OCI-LY7 (cell line): ENCODE data around the gene CNDP2. TPM values are rescaled to one million over a fixed set of nuclear protein-coding genes. Genes with fewer than 3 reads are reported as not detected.

Experiments used
- BruUV-seq: library from RNA; stranded (reverse); fragments of 400-500 nt; replicated peaks from 2 replicates; lab custom pipeline; 2021; lab: Mats Ljungman, UMichigan
- CTCF ChIA-PET: fragments of 300-600 bp; sonication (Branson Sonifier 250); formaldehyde crosslinking; loops from one replicate; lab custom pipeline; 2022; ENCODE audit warnings: antibody characterized with exemption; ENCODE audit not compliant: unreplicated experiment; lab: Charles Lee
- POLR2A ChIA-PET: fragments of 300-600 bp; sonication (Branson Sonifier 250); formaldehyde crosslinking; loops from one replicate; lab custom pipeline; 2022; ENCODE audit warnings: antibody characterized with exemption; lab: Charles Lee
- DNase-seq: peaks from one replicate; pipeline ENCODE4 v3.0.0-alpha.2; 2015; ENCODE audit warnings: low spot score
- H2AFZ ChIP-seq: fragments of 200-600 bp; sonication (generic), shearing (Covaris generic); 2 replicates; pipeline ENCODE4 v1.6.1; 2014; ENCODE audit warnings: mild to moderate bottlenecking, antibody characterized with exemption, low read length, moderate library complexity
- H3K27ac ChIP-seq: fragments of 200-600 bp; sonication (generic); 2 replicates; pipeline ENCODE4 v1.5.1; 2014; ENCODE audit warnings: mixed run types, low read depth, mild to moderate bottlenecking, moderate library complexity, low read length, inconsistent platforms; ENCODE audit not compliant: poor library complexity, severe bottlenecking
- H3K36me3 ChIP-seq: fragments of 200-600 bp; sonication (generic); 2 replicates; pipeline ENCODE4 v1.6.1; 2014; ENCODE audit warnings: mild to moderate bottlenecking, antibody characterized with exemption, low read length, moderate library complexity, mixed read lengths; ENCODE audit not compliant: insufficient read depth
- H3K4me1 ChIP-seq: fragments of 200-600 bp; sonication (generic); 2 replicates; pipeline ENCODE4 v1.5.1; 2014; ENCODE audit warnings: mild to moderate bottlenecking, low read length; ENCODE audit not compliant: insufficient read depth, poor library complexity, severe bottlenecking
- H3K4me2 ChIP-seq: fragments of 200-600 bp; sonication (generic); 2 replicates; pipeline ENCODE4 v1.6.1; 2014; ENCODE audit warnings: mild to moderate bottlenecking, low read length
- H3K4me3 ChIP-seq: fragments of 200-600 bp; sonication (generic); 2 replicates; pipeline ENCODE4 v1.5.1; 2014; ENCODE audit warnings: mild to moderate bottlenecking, low read depth, low read length; ENCODE audit not compliant: poor library complexity, severe bottlenecking
- H3K79me2 ChIP-seq: fragments of 200-600 bp; sonication (generic); 2 replicates; pipeline ENCODE4 v1.6.1; 2016; ENCODE audit warnings: low read depth, mild to moderate bottlenecking, low read length, moderate library complexity, mixed read lengths; ENCODE audit not compliant: insufficient read depth
- H3K9me2 ChIP-seq: fragments of 200-600 bp; sonication (generic); 2 replicates; pipeline ENCODE4 v1.6.1; 2016; ENCODE audit warnings: mild to moderate bottlenecking, low read length, mixed read lengths; ENCODE audit not compliant: insufficient read depth
- H3K9me3 ChIP-seq: fragments of 200-600 bp; sonication (generic); 2 replicates; pipeline ENCODE4 v1.6.1; 2014; ENCODE audit warnings: mild to moderate bottlenecking, mixed run types, low read length, mixed read lengths
- H4K20me1 ChIP-seq: fragments of 200-600 bp; sonication (generic); 2 replicates; pipeline ENCODE4 v1.6.1; 2014; ENCODE audit warnings: mild to moderate bottlenecking, antibody characterized with exemption, low read length, moderate library complexity, mixed read lengths; ENCODE audit not compliant: insufficient read depth
- EZH2phosphoT487 ChIP-seq: fragments of 200-600 bp; sonication (generic); IDR thresholded peaks from 2 replicates; pipeline ENCODE4 v1.6.1; 2018; ENCODE audit warnings: low read depth, borderline replicate concordance, mild to moderate bottlenecking, mixed run types, antibody characterized with exemption, low read length, moderate library complexity, mixed read lengths
- intact Hi-C: fragments of 100-400 bp; cut with micrococcal nuclease; formaldehyde crosslinking; loops from one replicate; pipeline ENCODE4 v1.10.0; 2022; ENCODE audit not compliant: unreplicated experiment
- total RNA-seq, 2 experiments: library from RNA; depleted of rRNA in 1 of 2; stranded (reverse); fragments of >200 nt in 1 of 2; shearing (Covaris generic) in 1 of 2; gene quantifications; 2 replicates each; pipeline ENCODE4 v1.2.3, GENCODE V29; 2014 to 2022
- TF ChIP-seq, protein P1 (sequence below): fragments of 200-600 bp; sonication (generic); conservative IDR thresholded peaks from 2 replicates; pipeline ENCODE4 v1.5.1; 2014; ENCODE audit warnings: mild to moderate bottlenecking, antibody characterized with exemption, low read length, moderate library complexity, mixed read lengths

The CNDP2 gene
- total RNA-seq, 2 experiments from 2014 or later = 28.5 to 94.8 TPM

DNA sequence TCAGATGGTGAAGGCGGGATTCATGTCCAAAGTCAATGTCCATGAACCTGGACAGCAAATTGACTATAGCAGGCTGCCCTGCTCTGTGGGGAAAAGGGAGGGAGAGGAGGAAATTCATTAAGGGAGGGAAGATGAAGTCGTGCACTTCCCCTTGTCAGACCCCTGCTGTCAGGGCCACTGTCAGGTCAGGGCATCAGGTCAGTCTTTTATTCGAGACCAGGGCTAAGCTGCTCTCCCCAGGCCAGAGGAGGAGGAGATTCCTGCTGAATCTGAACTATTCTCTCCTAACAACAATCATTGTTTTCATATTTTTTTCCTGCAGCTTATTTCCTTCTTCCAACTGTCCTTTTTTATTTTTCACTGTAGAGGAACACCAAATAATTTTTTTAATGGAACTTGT lies 55.3 kb downstream of the CNDP2 start:
- DNase-seq = no peak
- no TSS peak for BruUV-seq

DNA sequence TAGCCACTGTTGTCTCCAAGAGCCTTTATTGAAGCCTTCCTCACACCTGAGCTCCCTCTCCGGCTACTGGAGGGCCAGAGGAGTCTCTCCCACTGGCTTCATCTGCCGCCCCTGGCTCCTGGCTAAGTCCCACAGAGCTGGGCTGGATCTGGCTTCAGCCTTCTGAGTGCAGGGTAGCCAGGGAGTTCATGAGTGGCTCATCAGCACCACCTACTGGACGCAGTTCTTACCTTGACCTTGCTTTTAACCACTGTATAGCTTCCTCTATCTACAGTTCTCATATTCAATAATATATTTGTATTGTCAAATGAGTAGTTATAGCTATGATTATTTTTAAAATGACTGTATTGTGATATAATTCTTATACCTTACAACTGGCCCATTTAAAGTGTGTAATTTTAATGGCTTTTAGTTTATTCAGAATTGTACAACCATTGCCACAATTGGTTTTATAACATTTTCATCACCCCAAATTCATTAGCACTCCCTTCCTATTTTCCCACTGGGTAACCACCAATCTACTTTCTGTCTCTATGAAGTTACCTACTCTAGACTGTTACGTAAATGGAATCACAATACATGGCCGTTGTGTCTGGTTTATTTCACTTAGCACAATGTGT lies 55.9 kb downstream of the CNDP2 start:
- no peaks in the 10 kb centered on the region for H4K20me1 ChIP-seq
- H3K4me3 ChIP-seq = no peak overlapping the region
- BruUV-seq = no TSS peak
- no peaks in the 10 kb centered on the region for H3K4me1 ChIP-seq
- intact Hi-C loops = loop anchor here (1.0 to 5.0 kb wide), 2 partner anchors 200 to 356 kb away; no protein-coding TSS in a partner anchor
- ChIA-PET POLR2A (interaction anchor here (0.7 to 0.8 kb wide), 2 partner anchors 21 to 368 kb away, joined by 3 read pairs; no protein-coding TSS in a partner anchor), CTCF (interaction anchor here (1.3 kb wide), 1 partner anchor 59 kb away, joined by 4 read pairs; no protein-coding TSS in a partner anchor)
- no peaks in the 10 kb centered on the region for H3K36me3 ChIP-seq
- TF ChIP-seq, protein P1, sequence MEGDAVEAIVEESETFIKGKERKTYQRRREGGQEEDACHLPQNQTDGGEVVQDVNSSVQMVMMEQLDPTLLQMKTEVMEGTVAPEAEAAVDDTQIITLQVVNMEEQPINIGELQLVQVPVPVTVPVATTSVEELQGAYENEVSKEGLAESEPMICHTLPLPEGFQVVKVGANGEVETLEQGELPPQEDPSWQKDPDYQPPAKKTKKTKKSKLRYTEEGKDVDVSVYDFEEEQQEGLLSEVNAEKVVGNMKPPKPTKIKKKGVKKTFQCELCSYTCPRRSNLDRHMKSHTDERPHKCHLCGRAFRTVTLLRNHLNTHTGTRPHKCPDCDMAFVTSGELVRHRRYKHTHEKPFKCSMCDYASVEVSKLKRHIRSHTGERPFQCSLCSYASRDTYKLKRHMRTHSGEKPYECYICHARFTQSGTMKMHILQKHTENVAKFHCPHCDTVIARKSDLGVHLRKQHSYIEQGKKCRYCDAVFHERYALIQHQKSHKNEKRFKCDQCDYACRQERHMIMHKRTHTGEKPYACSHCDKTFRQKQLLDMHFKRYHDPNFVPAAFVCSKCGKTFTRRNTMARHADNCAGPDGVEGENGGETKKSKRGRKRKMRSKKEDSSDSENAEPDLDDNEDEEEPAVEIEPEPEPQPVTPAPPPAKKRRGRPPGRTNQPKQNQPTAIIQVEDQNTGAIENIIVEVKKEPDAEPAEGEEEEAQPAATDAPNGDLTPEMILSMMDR = peak; percentile 78
- TF ChIP-seq EZH2phosphoT487 = no peak
- H3K4me2 ChIP-seq = no peak overlapping the region
- H3K79me2 ChIP-seq = no peaks in the 10 kb centered on the region
- no peaks in the 10 kb centered on the region for H3K9me3 ChIP-seq
- H3K27ac ChIP-seq = no peak overlapping the region
- peak; percentile 68 for DNase-seq
- no peaks in the 10 kb centered on the region for H3K9me2 ChIP-seq
- H2AFZ ChIP-seq = no peak overlapping the region

More for the DNA sequence above, 55.3 kb downstream of the CNDP2 start:
- H3K36me3 ChIP-seq = no peaks in the 10 kb centered on the region
- no peak overlapping the region for H3K27ac ChIP-seq
- H3K4me2 ChIP-seq = no peak overlapping the region
- ChIA-PET CTCF (interaction anchor here (1.3 kb wide), 1 partner anchor 58 kb away, joined by 4 read pairs; no protein-coding TSS in a partner anchor), POLR2A (interaction anchor here (0.7 to 0.8 kb wide), 2 partner anchors 22 to 368 kb away, joined by 3 read pairs; no protein-coding TSS in a partner anchor)
- intact Hi-C loops = loop anchor here (5.0 kb wide), 1 partner anchor 199 kb away; no protein-coding TSS in a partner anchor
- H3K4me1 ChIP-seq = no peaks in the 10 kb centered on the region
- H4K20me1 ChIP-seq = no peaks in the 10 kb centered on the region
- no peaks in the 10 kb centered on the region for H3K79me2 ChIP-seq
- no peaks in the 10 kb centered on the region for H3K9me3 ChIP-seq
- no peaks in the 10 kb centered on the region for H3K9me2 ChIP-seq
- TF ChIP-seq, protein P1 = no peak
- TF ChIP-seq EZH2phosphoT487 = no peak
- no peak overlapping the region for H3K4me3 ChIP-seq
- H2AFZ ChIP-seq = no peak overlapping the region

- no TSS peak for BruUV-seq
- H4K20me1 ChIP-seq = no peaks in the 10 kb centered on the region
- H3K4me2 ChIP-seq = no peak overlapping the region
- no peak for DNase-seq
- no peaks in the 10 kb centered on the region for H3K79me2 ChIP-seq
- CTCF ChIA-PET = no interaction called here
- H2AFZ ChIP-seq = no peak overlapping the region
- intact Hi-C loops = no loop called here
- no peaks in the 10 kb centered on the region for H3K36me3 ChIP-seq
- no peaks in the 10 kb centered on the region for H3K4me1 ChIP-seq
- no peak overlapping the region for H3K27ac ChIP-seq
- POLR2A ChIA-PET = no interaction called here
- TF ChIP-seq, protein P1 = no peak
- no peak for TF ChIP-seq EZH2phosphoT487
- H3K9me2 ChIP-seq = no peaks in the 10 kb centered on the region
- H3K4me3 ChIP-seq = no peak overlapping the region
- H3K9me3 ChIP-seq = no peaks in the 10 kb centered on the region
Observed at GRCh38 chr18:74556126-74556525, 60.0 kb downstream of the CNDP2 start.
